H1 (cell line): ENCODE data around the gene FBXL16. TPM values are rescaled to one million over a fixed set of nuclear protein-coding genes. Genes with fewer than 3 reads are reported as not detected.
A peak's percentile ranks its signal among the peaks of the same experiment; 100 is the strongest.

Experiments used
- CTCF ChIA-PET: fragments of 300-600 bp; sonication (Branson Sonifier 250); formaldehyde crosslinking; loops from one replicate; lab custom pipeline; 2021; ENCODE audit not compliant: partially characterized antibody; lab: Charles Lee
- POLR2A ChIA-PET: fragments of 300-600 bp; sonication (Branson Sonifier 250); formaldehyde crosslinking; loops from one replicate; lab custom pipeline; 2021; ENCODE audit warnings: inconsistent platforms; ENCODE audit not compliant: partially characterized antibody; lab: Charles Lee
- DNase-seq, 2 experiments: peaks; one replicate each; pipeline versions ENCODE4 v3.0.0 to v3.0.0-alpha.2; 2010 to 2022; ENCODE audit warnings: low spot score in 2 of 2, low read depth in 1 of 2, mixed read lengths in 1 of 2
- FAIRE-seq: peaks from 2 replicates; lab custom pipeline; 2011; peaks lifted over from hg19 to GRCh38; lab: Jason Lieb, UNC
- H2AFZ ChIP-seq: 2 replicates; pipeline ENCODE4 v1.8.1; 2012; ENCODE audit warnings: low read length, inconsistent platforms
- H2AK5ac ChIP-seq: 2 replicates; pipeline ENCODE4 v1.6.1; 2013; ENCODE audit warnings: low read depth, low read length
- H2BK120ac ChIP-seq: replicated peaks from 2 replicates; pipeline ENCODE3; 2013; ENCODE audit warnings: low read depth, low read length, inconsistent platforms
- H2BK12ac ChIP-seq: 2 replicates; pipeline ENCODE4 v1.6.1; 2013; ENCODE audit warnings: low read depth, low read length
- H2BK15ac ChIP-seq: 2 replicates; pipeline ENCODE4 v1.6.1; 2013; ENCODE audit warnings: low read length
- H2BK20ac ChIP-seq: 2 replicates; pipeline ENCODE4 v1.6.1; 2013; ENCODE audit warnings: low read length
- H2BK5ac ChIP-seq: 2 replicates; pipeline ENCODE4 v1.6.1; 2013; ENCODE audit warnings: low read depth, low read length
- H3K14ac ChIP-seq: 2 replicates; pipeline ENCODE4 v1.6.1; 2013; ENCODE audit warnings: inconsistent platforms; ENCODE audit not compliant: insufficient read length
- H3K18ac ChIP-seq: 2 replicates; pipeline ENCODE4 v1.6.1; 2013; ENCODE audit warnings: low read length; ENCODE audit errors: extremely low read depth
- H3K23ac ChIP-seq: 2 replicates; pipeline ENCODE4 v1.6.1; 2013; ENCODE audit warnings: inconsistent platforms; ENCODE audit not compliant: insufficient read length
- H3K23me2 ChIP-seq: 2 replicates; pipeline ENCODE4 v1.6.1; 2013; ENCODE audit warnings: low read depth, low read length
- H3K27ac ChIP-seq: 2 replicates; pipeline ENCODE4 v1.6.1; 2011; ENCODE audit warnings: low read depth, low read length, inconsistent platforms
- H3K27me3 ChIP-seq, 4 experiments: replicated peaks in 1 of 4; 1 replicate in 1 of 4; 2 replicates in 3 of 4; pipeline versions ENCODE4 v1.6.1 to v1.8.1; 2011 to 2013; ENCODE audit warnings: low read length in 3 of 4, mild to moderate bottlenecking in 3 of 4, inconsistent platforms in 2 of 4, mixed read lengths in 2 of 4, moderate library complexity in 1 of 4; ENCODE audit not compliant: control insufficient read depth in 3 of 4, insufficient read depth in 3 of 4; ENCODE audit errors: extremely low read depth in 1 of 4
- H3K36me3 ChIP-seq, 4 experiments: 2 replicates each; pipeline versions ENCODE4 v1.6.1 to v1.8.1; 2011 to 2013; ENCODE audit warnings: mild to moderate bottlenecking in 4 of 4, low read length in 3 of 4, moderate library complexity in 2 of 4, control low read depth in 1 of 4, inconsistent platforms in 1 of 4; ENCODE audit not compliant: insufficient read depth in 4 of 4, control insufficient read depth in 2 of 4
- H3K4ac ChIP-seq: replicated peaks from 2 replicates; pipeline ENCODE3; 2013; ENCODE audit warnings: low read length, low read depth, mixed read lengths, inconsistent platforms; ENCODE audit not compliant: insufficient read length
- H3K4me1 ChIP-seq, 4 experiments: replicated peaks in 1 of 4; 1 replicate in 1 of 4; 2 replicates in 3 of 4; pipeline versions ENCODE4 v1.6.1 to v1.8.1; 2011 to 2013; ENCODE audit warnings: low read length in 3 of 4, inconsistent platforms in 2 of 4, mixed read lengths in 1 of 4; ENCODE audit not compliant: insufficient read depth in 4 of 4, control insufficient read depth in 3 of 4
- H3K4me2 ChIP-seq, 2 experiments: 2 replicates each; pipeline versions ENCODE4 v1.6.1 to v1.8.1; 2011 to 2013; ENCODE audit warnings: low read depth in 2 of 2, low read length in 2 of 2, control low read depth in 1 of 2, inconsistent platforms in 1 of 2, mild to moderate bottlenecking in 1 of 2; ENCODE audit not compliant: insufficient read depth in 1 of 2
- H3K4me3 ChIP-seq, 4 experiments: fragments of 200-600, 300-600 bp in 1 of 4; sonication (generic), shearing (Covaris generic), sonication (Bioruptor Twin) in 1 of 4; 2 replicates each; pipeline versions ENCODE4 v1.5.1 to v1.8.1; 2011 to 2016; ENCODE audit warnings: low read length in 4 of 4, low read depth in 3 of 4, control low read depth in 2 of 4, inconsistent platforms in 2 of 4, mild to moderate bottlenecking in 2 of 4, mixed read lengths in 1 of 4, moderate library complexity in 1 of 4; ENCODE audit not compliant: insufficient read depth in 2 of 4; ENCODE audit errors: extremely low read depth in 1 of 4
- H3K56ac ChIP-seq: replicated peaks from 2 replicates; pipeline ENCODE3; 2013; ENCODE audit warnings: low read depth, mild to moderate bottlenecking, mixed read lengths, low read length, inconsistent platforms; ENCODE audit not compliant: insufficient read length
- H3K79me1 ChIP-seq: 2 replicates; pipeline ENCODE4 v1.6.1; 2013; ENCODE audit warnings: low read depth, low read length, control low read depth
- H3K79me2 ChIP-seq, 2 experiments: 2 replicates each; pipeline versions ENCODE4 v1.6.1 to v1.8.1; 2012 to 2013; ENCODE audit warnings: low read length in 2 of 2, mild to moderate bottlenecking in 2 of 2, inconsistent platforms in 1 of 2; ENCODE audit not compliant: insufficient read depth in 2 of 2, control insufficient read depth in 1 of 2
- H3K9ac ChIP-seq, 4 experiments: replicated peaks in 1 of 4; 1 replicate in 1 of 4; 2 replicates in 3 of 4; pipeline versions ENCODE4 v1.6.1 to v1.8.1; 2011 to 2013; ENCODE audit warnings: low read depth in 3 of 4, low read length in 3 of 4, control low read depth in 2 of 4, mild to moderate bottlenecking in 2 of 4, moderate library complexity in 2 of 4, inconsistent platforms in 1 of 4; ENCODE audit errors: extremely low read depth in 1 of 4
- H3K9me3 ChIP-seq, 2 experiments: 2 replicates each; pipeline versions ENCODE4 v1.6.1 to v1.8.1; 2012 to 2013; ENCODE audit warnings: mild to moderate bottlenecking in 2 of 2, moderate library complexity in 2 of 2, control low read depth in 1 of 2, inconsistent platforms in 1 of 2, low read depth in 1 of 2, low read length in 1 of 2, mixed read lengths in 1 of 2; ENCODE audit not compliant: insufficient read depth in 2 of 2
- H4K20me1 ChIP-seq, 2 experiments: replicated peaks in 1 of 2; 2 replicates each; pipeline versions ENCODE3 to v1.8.1; 2011 to 2013; ENCODE audit warnings: inconsistent platforms in 2 of 2, low read length in 2 of 2, mild to moderate bottlenecking in 1 of 2; ENCODE audit not compliant: insufficient read depth in 2 of 2, control insufficient read depth in 1 of 2
- H4K5ac ChIP-seq: 2 replicates; pipeline ENCODE4 v1.6.1; 2013; ENCODE audit warnings: low read length, low read depth, mixed read lengths, inconsistent platforms; ENCODE audit not compliant: insufficient read length
- H4K8ac ChIP-seq: 2 replicates; pipeline ENCODE4 v1.8.0; 2013; ENCODE audit warnings: mild to moderate bottlenecking, moderate library complexity, low read length, inconsistent platforms; ENCODE audit not compliant: insufficient read depth; ENCODE audit errors: extremely low read depth
- H4K91ac ChIP-seq: replicated peaks from 2 replicates; pipeline ENCODE3; 2013; ENCODE audit warnings: low read length, mixed read lengths, inconsistent platforms; ENCODE audit not compliant: insufficient read length
- FOSL1 ChIP-seq: IDR thresholded peaks from 2 replicates; pipeline ENCODE4 v1.6.1; 2011; ENCODE audit warnings: mild to moderate bottlenecking, low read depth, low read length, moderate library complexity; ENCODE audit not compliant: insufficient read depth
- WGBS, 2 experiments: shearing (Covaris generic) in 1 of 2; methylation state at CpG; one replicate each; pipeline versions ENCODE4 v1.1.6 to v1.1.7; 2013 to 2015; ENCODE audit warnings: low lambda C conversion rate in 2 of 2, mixed read lengths in 2 of 2, inconsistent platforms in 1 of 2, low coverage in 1 of 2, missing lambda C conversion rate in 1 of 2; ENCODE audit not compliant: insufficient replicate concordance in 2 of 2, insufficient coverage in 1 of 2, insufficient read length in 1 of 2; ENCODE audit errors: extremely low coverage in 1 of 2, missing lambda C conversion rate in 1 of 2; 5-methylcytosine and 5-hydroxymethylcytosine counted together
- polyA plus RNA-seq, 7 experiments: library from polyadenylated mRNA; depleted of rRNA in 3 of 7; stranded (reverse) in 5 of 7; unstranded in 2 of 7; fragments of >200 nt in 5 of 7; fragments of 200-250 nt in 2 of 7; gene quantifications; 1 replicate in 5 of 7; 2 replicates in 1 of 7; 4 replicates in 1 of 7; pipeline versions ENCODE4 v1.2.1 to v1.2.3, GENCODE V29; 2011 to 2013; ENCODE audit warnings: missing spikeins in 2 of 7, mixed read lengths in 2 of 7
- total RNA-seq: library from RNA; stranded (reverse); fragmentation: NEBNext Ultra II Directional; extraction: Animal tissue kit (Norgen Biotek cat#: 25700); gene quantifications from 2 replicates; pipeline ENCODE4 v1.2.1, GENCODE V29; 2021

FBXL16 gene
- total and polyA plus RNA-seq, 2 of the 8 experiments (the other 6 are each of a cell fraction or from before 2014, with no cell fraction given), result 12.5 to 12.8 TPM

- Histone ChIP-seq H3K9ac (no peak overlapping the region), H3K4me2 (no peak overlapping the region), H4K8ac (no peak overlapping the region), H2AK5ac (no peak overlapping the region), H3K56ac (no peak overlapping the region), H2BK15ac (no peak overlapping the region), H3K4ac (no peak overlapping the region), H3K18ac (no peak overlapping the region), H2AFZ (no peak overlapping the region), H3K23me2 (peaks cover 27% of the 10 kb centered on the region; the same call in 1 of the 2 replicates), H3K14ac (no peak overlapping the region), H3K36me3 (peaks cover 0 to 6% (median 0%) of the 10 kb centered on the region in 4 experiments; a peak in 1 of 8 replicates), H2BK20ac (no peak overlapping the region), H3K27ac (no peak overlapping the region), H3K4me1 (peaks cover 0 to 18% (median 11%) of the 10 kb centered on the region in 4 experiments; a peak in 5 of 7 replicates), H3K27me3 (peaks cover 0 to 16% (median 5%) of the 10 kb centered on the region in 4 experiments; a peak in 4 of 7 replicates), H4K91ac (no peak overlapping the region), H3K4me3 (no peak overlapping the region), H4K5ac (no peak overlapping the region), H2BK120ac (no peak overlapping the region), H2BK5ac (no peak overlapping the region), H3K9me3 (no peaks in the 10 kb centered on the region; a peak in 1 of 4 replicates), H3K79me2 (no peaks in the 10 kb centered on the region), H3K79me1 (no peaks in the 10 kb centered on the region), H3K23ac (no peak overlapping the region), H4K20me1 (peaks cover 4 to 12% of the 10 kb centered on the region in 2 experiments), H2BK12ac (no peak overlapping the region)
- no peak for TF ChIP-seq FOSL1
- 80% methylated on average over 7 of the region's 7 CpGs; no CpG with 5 or more reads in 1 of the 2 experiments for WGBS, 2 experiments
- DNase-seq, result peak in 1 of 2 experiments; percentile 39
- no peak for FAIRE-seq
- ChIA-PET CTCF (interaction anchor here (0.5 to 35.8 kb wide), 4 partner anchors 8 to 76 kb away, joined by 3 to 977 read pairs (median 700); partner anchors contain the start of genes ANTKMT, CCDC78, CHTF18 and CIAO3), POLR2A (interaction anchor here (1.1 to 23.0 kb wide), 15 partner anchors 2 to 76 kb away, joined by 3 to 353 read pairs (median 7); partner anchors contain the start of genes ANTKMT, CCDC78, CHTF18 and CIAO3)
These were observed 19.4 kb upstream of the FBXL16 start for GRCh38 chr16:725041-725376.
